Neural cell (in vitro differentiated cells): ENCODE measurements around the gene PTPRG.

Source experiments
- EP300 ChIP-seq: fragments of 450-650 bp; conservative IDR thresholded peaks from 2 replicates; pipeline ENCODE4 v1.6.1; 2014; ENCODE audit warnings: antibody characterized with exemption, mild to moderate bottlenecking, moderate library complexity; ENCODE audit not compliant: poor library complexity, severe bottlenecking
- EZH2 ChIP-seq: fragments of 200-600, 300-800 bp; shearing (Covaris generic), sonication (generic); IDR thresholded peaks from 2 replicates; pipeline ENCODE4 v1.6.1; 2014; ENCODE audit warnings: antibody characterized with exemption, low read length, borderline replicate concordance, mild to moderate bottlenecking; ENCODE audit not compliant: insufficient read depth, poor library complexity, severe bottlenecking
- POLR2AphosphoS5 ChIP-seq: IDR thresholded peaks from 2 replicates; pipeline ENCODE4 v1.6.1; 2012
- RAD21 ChIP-seq: fragments of 450-650 bp; conservative IDR thresholded peaks from 2 replicates; pipeline ENCODE4 v1.6.1; 2014; ENCODE audit warnings: antibody characterized with exemption, mild to moderate bottlenecking, moderate library complexity
- TAF1 ChIP-seq: IDR thresholded peaks from 2 replicates; pipeline ENCODE4 v1.6.1; 2012; ENCODE audit warnings: low read depth
- TF ChIP-seq, protein P1 (sequence below): fragments of 450-650 bp; IDR thresholded peaks from 2 replicates; pipeline ENCODE4 v1.5.1; 2014; ENCODE audit warnings: antibody characterized with exemption, mild to moderate bottlenecking, moderate library complexity; ENCODE audit not compliant: poor library complexity, severe bottlenecking
- TF ChIP-seq, protein P2 (sequence below): IDR thresholded peaks from 2 replicates; pipeline ENCODE4 v1.6.1; 2012; ENCODE audit warnings: borderline replicate concordance

GRCh38 chr3:61997101-61997500 lies 435.7 kb downstream of the PTPRG start:
- TF ChIP-seq, protein P1, sequence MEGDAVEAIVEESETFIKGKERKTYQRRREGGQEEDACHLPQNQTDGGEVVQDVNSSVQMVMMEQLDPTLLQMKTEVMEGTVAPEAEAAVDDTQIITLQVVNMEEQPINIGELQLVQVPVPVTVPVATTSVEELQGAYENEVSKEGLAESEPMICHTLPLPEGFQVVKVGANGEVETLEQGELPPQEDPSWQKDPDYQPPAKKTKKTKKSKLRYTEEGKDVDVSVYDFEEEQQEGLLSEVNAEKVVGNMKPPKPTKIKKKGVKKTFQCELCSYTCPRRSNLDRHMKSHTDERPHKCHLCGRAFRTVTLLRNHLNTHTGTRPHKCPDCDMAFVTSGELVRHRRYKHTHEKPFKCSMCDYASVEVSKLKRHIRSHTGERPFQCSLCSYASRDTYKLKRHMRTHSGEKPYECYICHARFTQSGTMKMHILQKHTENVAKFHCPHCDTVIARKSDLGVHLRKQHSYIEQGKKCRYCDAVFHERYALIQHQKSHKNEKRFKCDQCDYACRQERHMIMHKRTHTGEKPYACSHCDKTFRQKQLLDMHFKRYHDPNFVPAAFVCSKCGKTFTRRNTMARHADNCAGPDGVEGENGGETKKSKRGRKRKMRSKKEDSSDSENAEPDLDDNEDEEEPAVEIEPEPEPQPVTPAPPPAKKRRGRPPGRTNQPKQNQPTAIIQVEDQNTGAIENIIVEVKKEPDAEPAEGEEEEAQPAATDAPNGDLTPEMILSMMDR = no peak
- no peak for TF ChIP-seq EZH2
- TF ChIP-seq, protein P2, sequence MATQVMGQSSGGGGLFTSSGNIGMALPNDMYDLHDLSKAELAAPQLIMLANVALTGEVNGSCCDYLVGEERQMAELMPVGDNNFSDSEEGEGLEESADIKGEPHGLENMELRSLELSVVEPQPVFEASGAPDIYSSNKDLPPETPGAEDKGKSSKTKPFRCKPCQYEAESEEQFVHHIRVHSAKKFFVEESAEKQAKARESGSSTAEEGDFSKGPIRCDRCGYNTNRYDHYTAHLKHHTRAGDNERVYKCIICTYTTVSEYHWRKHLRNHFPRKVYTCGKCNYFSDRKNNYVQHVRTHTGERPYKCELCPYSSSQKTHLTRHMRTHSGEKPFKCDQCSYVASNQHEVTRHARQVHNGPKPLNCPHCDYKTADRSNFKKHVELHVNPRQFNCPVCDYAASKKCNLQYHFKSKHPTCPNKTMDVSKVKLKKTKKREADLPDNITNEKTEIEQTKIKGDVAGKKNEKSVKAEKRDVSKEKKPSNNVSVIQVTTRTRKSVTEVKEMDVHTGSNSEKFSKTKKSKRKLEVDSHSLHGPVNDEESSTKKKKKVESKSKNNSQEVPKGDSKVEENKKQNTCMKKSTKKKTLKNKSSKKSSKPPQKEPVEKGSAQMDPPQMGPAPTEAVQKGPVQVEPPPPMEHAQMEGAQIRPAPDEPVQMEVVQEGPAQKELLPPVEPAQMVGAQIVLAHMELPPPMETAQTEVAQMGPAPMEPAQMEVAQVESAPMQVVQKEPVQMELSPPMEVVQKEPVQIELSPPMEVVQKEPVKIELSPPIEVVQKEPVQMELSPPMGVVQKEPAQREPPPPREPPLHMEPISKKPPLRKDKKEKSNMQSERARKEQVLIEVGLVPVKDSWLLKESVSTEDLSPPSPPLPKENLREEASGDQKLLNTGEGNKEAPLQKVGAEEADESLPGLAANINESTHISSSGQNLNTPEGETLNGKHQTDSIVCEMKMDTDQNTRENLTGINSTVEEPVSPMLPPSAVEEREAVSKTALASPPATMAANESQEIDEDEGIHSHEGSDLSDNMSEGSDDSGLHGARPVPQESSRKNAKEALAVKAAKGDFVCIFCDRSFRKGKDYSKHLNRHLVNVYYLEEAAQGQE = no peak
- no peak for TF ChIP-seq POLR2AphosphoS5
- no peak for TF ChIP-seq RAD21
- TF ChIP-seq EP300 = no peak
- no peak for TF ChIP-seq TAF1
